IMR-90 (cell line): Measurements from ENCODE around the gene GABBR2.

Experiments used
- CTCF ChIP-seq: conservative IDR thresholded peaks from 2 replicates; pipeline ENCODE4 v1.5.1; 2012; ENCODE audit warnings: mild to moderate bottlenecking, low read depth, low read length, improper control_type of control experiment
- POLR2A ChIP-seq: IDR thresholded peaks from 2 replicates; pipeline ENCODE4 v1.6.1; 2012; ENCODE audit warnings: mild to moderate bottlenecking, low read depth, low read length
- RAD21 ChIP-seq: IDR thresholded peaks from 2 replicates; pipeline ENCODE4 v1.6.1; 2012; ENCODE audit warnings: low read length, improper control_type of control experiment

GRCh38 chr9:98635374-98635773 lies 73.4 kb downstream of the GABBR2 start:
- no peak for TF ChIP-seq POLR2A
- no peak for TF ChIP-seq RAD21
- no peak for TF ChIP-seq CTCF
